ENCODE data around the gene CCND3.

GRCh38 chr6:41967312-41968287 lies 26.0 kb upstream of the CCND3 start:
- TF ChIP-seq GATA1 (IDR thresholded peaks at IDR 0.05; ENCODE audit: low read depth, low read length) (no peak), POLR2A (IDR thresholded peaks at IDR 0.05; ENCODE audit: low read length) (no peak)

Data from erythroblast (primary cell).